HepG2 (cell line): Measurements from ENCODE around the gene POFUT2. TPM values are rescaled to one million over a fixed set of nuclear protein-coding genes. Genes with fewer than 3 reads are reported as not detected.
A peak's percentile ranks its signal among the peaks of the same experiment; 100 is the strongest.

Source experiments
- BRD4 ChIP-seq: sonication (generic); formaldehyde crosslinking; IDR thresholded peaks from 2 replicates; pipeline ENCODE4 v1.4.0; 2020; ENCODE audit warnings: missing genetic modification reagents
- FOXO4 ChIP-seq: sonication (generic); formaldehyde crosslinking; conservative IDR thresholded peaks from 2 replicates; pipeline ENCODE4 v1.8.1; 2023; ENCODE audit warnings: missing genetic modification reagents
- GRHL1 ChIP-seq: sonication (generic); formaldehyde crosslinking; conservative IDR thresholded peaks from 2 replicates; pipeline ENCODE4 v1.8.0; 2022; ENCODE audit warnings: missing genetic modification reagents
- KMT2A ChIP-seq: sonication (generic); formaldehyde crosslinking; IDR thresholded peaks from 2 replicates; pipeline ENCODE4 v1.4.0; 2020; ENCODE audit warnings: missing genetic modification reagents
- MTF2 ChIP-seq: sonication (generic); formaldehyde crosslinking; IDR thresholded peaks from 2 replicates; pipeline ENCODE4 v1.5.0; 2020; ENCODE audit warnings: missing genetic modification reagents, borderline replicate concordance
- NPAS2 ChIP-seq: sonication (generic); formaldehyde crosslinking; IDR thresholded peaks from 2 replicates; pipeline ENCODE4 v1.8.0; 2022; ENCODE audit warnings: mild to moderate bottlenecking, missing genetic modification reagents, borderline replicate concordance
- NR1H2 ChIP-seq: sonication (generic); formaldehyde crosslinking; IDR thresholded peaks from 2 replicates; pipeline ENCODE4 v1.8.1; 2022; ENCODE audit warnings: low read depth, missing genetic modification reagents, borderline replicate concordance
- PRPF4 ChIP-seq: fragments of 200-400 bp; formaldehyde crosslinking; IDR thresholded peaks from 2 replicates; pipeline ENCODE4 v1.6.1; 2016; ENCODE audit warnings: low read length, low read depth; ENCODE audit not compliant: poor library complexity, severe bottlenecking
- RELA ChIP-seq: sonication (generic); formaldehyde crosslinking; IDR thresholded peaks from 2 replicates; pipeline ENCODE4 v1.4.0; 2020; ENCODE audit warnings: missing genetic modification reagents
- SUZ12 ChIP-seq: fragments of 150-350 bp; IDR thresholded peaks from 2 replicates; pipeline ENCODE4 v1.6.1; 2014; ENCODE audit warnings: low read depth, low read length
- SYNCRIP ChIP-seq: fragments of 200-400 bp; formaldehyde crosslinking; IDR thresholded peaks from 2 replicates; pipeline ENCODE4 v1.6.1; 2018; ENCODE audit warnings: mild to moderate bottlenecking, low read depth, low read length; ENCODE audit not compliant: insufficient read depth
- ZBTB4 ChIP-seq: sonication (generic); formaldehyde crosslinking; IDR thresholded peaks from 2 replicates; pipeline ENCODE4 v1.4.0; 2020; ENCODE audit warnings: missing genetic modification reagents, mild to moderate bottlenecking, borderline replicate concordance
- ZNF180 ChIP-seq: sonication (generic); formaldehyde crosslinking; IDR thresholded peaks from 2 replicates; pipeline ENCODE4 v1.4.0; 2020; ENCODE audit warnings: low read depth, missing genetic modification reagents, borderline replicate concordance
- ZNF251 ChIP-seq: sonication (generic); formaldehyde crosslinking; IDR thresholded peaks from 2 replicates; pipeline ENCODE4 v1.9.0; 2021; ENCODE audit warnings: mild to moderate bottlenecking, missing genetic modification reagents
- ZNF354B ChIP-seq: sonication (generic); formaldehyde crosslinking; IDR thresholded peaks from 2 replicates; pipeline ENCODE4 v1.8.0; 2022; ENCODE audit warnings: mild to moderate bottlenecking, missing genetic modification reagents
- ZNF44 ChIP-seq: sonication (generic); formaldehyde crosslinking; IDR thresholded peaks from 2 replicates; pipeline ENCODE4 v1.5.1; 2020; ENCODE audit warnings: mild to moderate bottlenecking, missing genetic modification reagents
- ZNF530 ChIP-seq: sonication (generic); formaldehyde crosslinking; IDR thresholded peaks from 2 replicates; pipeline ENCODE4 v1.5.0; 2020; ENCODE audit warnings: low read depth, mild to moderate bottlenecking, missing genetic modification reagents
- ZNF747 ChIP-seq: sonication (generic); formaldehyde crosslinking; IDR thresholded peaks from 2 replicates; pipeline ENCODE4 v1.8.1; 2023; ENCODE audit warnings: missing genetic modification reagents, mild to moderate bottlenecking, borderline replicate concordance
- ZNF775 ChIP-seq: sonication (generic); formaldehyde crosslinking; IDR thresholded peaks from 2 replicates; pipeline ENCODE4 v1.4.0; 2020; ENCODE audit warnings: missing genetic modification reagents, mild to moderate bottlenecking, moderate library complexity, borderline replicate concordance
- ZNF777 ChIP-seq: sonication (generic); formaldehyde crosslinking; IDR thresholded peaks from 2 replicates; pipeline ENCODE4 v1.4.0; 2020; ENCODE audit warnings: missing genetic modification reagents
- ZSCAN20 ChIP-seq: sonication (generic); formaldehyde crosslinking; IDR thresholded peaks from 2 replicates; pipeline ENCODE4 v1.4.0; 2020; ENCODE audit warnings: missing genetic modification reagents, mild to moderate bottlenecking, borderline replicate concordance
- polyA plus RNA-seq, 8 experiments: library from polyadenylated mRNA; depleted of rRNA in 3 of 8; stranded (reverse) in 7 of 8; unstranded in 1 of 8; fragments of >200 nt; fragmentation: Illumina TruSeq in 4 of 8; extraction: Trizol in 4 of 8; gene quantifications; 2 replicates each; pipeline versions ENCODE4 v1.2.1 to v1.2.3, GENCODE V29; 2011 to 2016; ENCODE audit warnings: low read depth in 4 of 8, missing spikeins in 1 of 8, mixed read lengths in 1 of 8; ENCODE audit not compliant: insufficient read depth in 1 of 8
- total RNA-seq, 5 experiments: library from RNA; depleted of rRNA; stranded (reverse); fragments of >200 nt; fragmentation: Illumina TruSeq; extraction: Trizol; gene quantifications; 2 replicates each; pipeline ENCODE4 v1.2.3, GENCODE V29; 2016; ENCODE audit warnings: low read depth in 1 of 5

Gene POFUT2
- total and polyA plus RNA-seq, 2 of the 13 experiments (the other 11 are each of a cell fraction or from before 2014, with no cell fraction given): 22.8 to 24.0 TPM

- TF ChIP-seq BRD4 (CRISPR knock-in tag) (no peak), ZNF775 (no peak), ZNF530 (CRISPR knock-in tag) (no peak), ZNF44 (CRISPR knock-in tag) (no peak), ZSCAN20 (CRISPR knock-in tag) (peak; percentile 68; the same call in 1 of the 2 replicates), GRHL1 (CRISPR knock-in tag) (no peak), ZNF747 (CRISPR knock-in tag) (peak; percentile 53; the same call in 1 of the 2 replicates), ZNF180 (CRISPR knock-in tag) (no peak), FOXO4 (no peak), SUZ12 (no peak), KMT2A (no peak), ZBTB4 (CRISPR knock-in tag) (no peak), ZNF777 (CRISPR knock-in tag) (no peak), ZNF251 (CRISPR knock-in tag) (no peak), NR1H2 (CRISPR knock-in tag) (no peak), SYNCRIP (no peak), NPAS2 (CRISPR knock-in tag) (no peak), ZNF354B (no peak), RELA (CRISPR knock-in tag) (no peak), MTF2 (CRISPR knock-in tag) (no peak), PRPF4 (no peak)
Measured at GRCh38 chr21:45308194-45309068, 20.7 kb upstream of the POFUT2 start (continued).
